Neural cell (in vitro differentiated cells): ENCODE results near the gene CPNE5.

Experiments
- CTCF ChIP-seq: fragments of 450-650 bp; IDR thresholded peaks from 2 replicates; pipeline ENCODE4 v1.5.1; 2014; ENCODE audit warnings: antibody characterized with exemption, mild to moderate bottlenecking, moderate library complexity; ENCODE audit not compliant: poor library complexity, severe bottlenecking
- EZH2 ChIP-seq: fragments of 200-600, 300-800 bp; shearing (Covaris generic), sonication (generic); IDR thresholded peaks from 2 replicates; pipeline ENCODE4 v1.6.1; 2014; ENCODE audit warnings: antibody characterized with exemption, low read length, borderline replicate concordance, mild to moderate bottlenecking; ENCODE audit not compliant: insufficient read depth, poor library complexity, severe bottlenecking
- MXI1 ChIP-seq: fragments of 450-650 bp; conservative IDR thresholded peaks from 2 replicates; pipeline ENCODE4 v1.6.1; 2014; ENCODE audit warnings: antibody characterized with exemption, mild to moderate bottlenecking; ENCODE audit not compliant: poor library complexity, severe bottlenecking
- RAD21 ChIP-seq: fragments of 450-650 bp; conservative IDR thresholded peaks from 2 replicates; pipeline ENCODE4 v1.6.1; 2014; ENCODE audit warnings: antibody characterized with exemption, mild to moderate bottlenecking, moderate library complexity

GRCh38 chr6:36791521-36792135 is 47.6 kb downstream of the CPNE5 start:
- TF ChIP-seq RAD21 = no peak
- TF ChIP-seq CTCF = no peak
- TF ChIP-seq EZH2 = no peak
- TF ChIP-seq MXI1 = no peak
